SU-DHL-6 (cell line): ENCODE results near the gene DAAM2.

Experiments
- CTCF ChIP-seq: fragments of 200-600 bp; sonication (generic); IDR thresholded peaks from one replicate; pipeline ENCODE4 v1.5.1; 2017; ENCODE audit warnings: antibody characterized with exemption, mild to moderate bottlenecking, low read length, moderate library complexity; ENCODE audit not compliant: insufficient read depth, poor library complexity, severe bottlenecking
- EZH2phosphoT487 ChIP-seq: fragments of 200-600 bp; sonication (generic), shearing (Covaris generic); conservative IDR thresholded peaks from 2 replicates; pipeline ENCODE4 v1.6.1; 2018; ENCODE audit warnings: mild to moderate bottlenecking, antibody characterized with exemption, low read length, moderate library complexity, mixed read lengths

DNA sequence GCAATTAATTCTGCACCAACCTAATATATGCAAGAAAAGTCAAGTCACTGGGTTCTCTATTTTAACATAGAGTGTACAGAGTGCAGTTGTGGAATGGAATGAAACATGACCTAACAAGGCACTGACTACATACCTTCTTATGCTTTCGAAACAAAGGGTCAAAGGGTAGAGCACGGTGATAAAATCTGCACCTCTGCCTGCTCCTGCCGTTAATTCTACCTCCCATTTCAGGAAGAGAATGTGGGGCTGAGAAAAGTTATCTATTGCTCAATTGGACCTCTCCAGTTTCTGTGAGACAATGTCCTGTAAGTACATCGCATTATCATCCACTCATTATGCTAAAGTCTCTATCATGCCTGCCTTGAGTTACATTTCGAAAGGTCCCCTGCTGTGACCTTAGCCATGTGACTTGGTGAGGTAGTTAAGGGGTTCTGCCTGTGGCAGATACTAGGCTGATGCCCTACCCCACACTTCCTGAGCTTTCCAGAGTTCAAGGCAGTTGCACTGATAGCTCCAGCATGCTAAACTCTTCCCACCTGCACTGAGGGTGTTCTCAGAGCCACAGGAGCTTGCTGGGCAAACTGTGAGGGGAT is 156.1 kb downstream of the DAAM2 start:
- TF ChIP-seq CTCF (no peak), EZH2phosphoT487 (no peak)
